Mucosa of stomach (tissue), 1 donor: ENCODE data around the gene STXBP2.

Experiments used
- H3K27me3 ChIP-seq: one replicate; pipeline ENCODE4 v1.7.0; 2013; ENCODE audit warnings: mild to moderate bottlenecking, low read length; ENCODE audit not compliant: control insufficient read depth, insufficient read depth
- H3K36me3 ChIP-seq: one replicate; pipeline ENCODE4 v1.7.0; 2013; ENCODE audit warnings: low read length; ENCODE audit not compliant: control insufficient read depth, insufficient read depth
- H3K4me1 ChIP-seq: one replicate; pipeline ENCODE4 v1.7.0; 2013; ENCODE audit warnings: mild to moderate bottlenecking, low read length; ENCODE audit not compliant: control insufficient read depth, insufficient read depth
- H3K4me3 ChIP-seq: one replicate; pipeline ENCODE4 v1.7.0; 2013; ENCODE audit warnings: low read length
- H3K9ac ChIP-seq: one replicate; pipeline ENCODE4 v1.7.0; 2013; ENCODE audit warnings: mild to moderate bottlenecking, low read length, moderate library complexity
- H3K9me3 ChIP-seq: one replicate; pipeline ENCODE4 v1.7.0; 2013; ENCODE audit warnings: mild to moderate bottlenecking, low read length, moderate library complexity; ENCODE audit not compliant: control insufficient read depth
- donor health status: Pancreatic carcinoma.

STXBP2 gene

DNA sequence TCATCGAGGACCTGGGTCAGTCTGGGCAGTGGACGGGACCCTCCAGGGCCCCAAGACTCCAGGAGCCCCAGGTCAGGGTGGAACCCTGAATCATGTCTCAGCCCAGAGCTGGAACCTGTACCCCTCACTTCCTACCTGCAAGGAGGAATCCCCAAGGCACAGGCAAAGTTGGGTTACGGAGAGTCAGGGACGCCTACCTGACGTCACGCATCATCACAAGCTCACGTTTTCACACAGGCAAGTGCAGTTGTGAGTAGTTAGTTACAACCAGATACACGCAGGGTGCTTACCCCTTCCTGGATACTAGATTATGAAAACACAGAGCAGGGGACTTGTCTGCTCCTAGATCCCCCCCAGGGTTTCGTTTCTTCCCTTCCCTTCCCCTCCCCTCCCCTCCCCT is 33.9 kb downstream of the STXBP2 start:
- Histone ChIP-seq H3K36me3 (no peaks in the 10 kb centered on the region), H3K9ac (no peak overlapping the region), H3K4me3 (no peak overlapping the region), H3K9me3 (no peaks in the 10 kb centered on the region), H3K27me3 (peaks cover 27% of the 10 kb centered on the region), H3K4me1 (peaks cover 3% of the 10 kb centered on the region)

DNA sequence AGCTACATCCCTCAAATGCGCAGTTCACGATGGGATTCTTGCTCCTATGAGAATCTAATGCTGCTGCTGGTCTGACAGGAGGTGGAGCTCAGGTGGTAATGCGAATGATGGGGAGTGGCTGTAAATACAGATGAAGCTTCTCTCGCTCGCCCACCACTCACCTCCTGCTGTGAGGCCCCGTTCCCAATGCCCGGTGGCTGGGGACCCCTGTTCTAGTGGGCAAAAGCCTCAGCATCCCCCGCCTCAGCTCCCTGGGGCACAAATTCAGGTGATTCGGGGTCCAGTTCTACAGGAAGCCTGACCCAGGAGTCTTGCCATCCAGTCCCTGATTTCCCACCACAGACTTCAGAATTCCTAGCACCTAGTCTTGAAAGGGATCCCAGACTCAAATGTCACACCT is 35.6 kb downstream of the STXBP2 start:
- Histone ChIP-seq H3K4me3 (no peak overlapping the region), H3K36me3 (no peaks in the 10 kb centered on the region), H3K4me1 (peaks cover 3% of the 10 kb centered on the region), H3K9me3 (no peaks in the 10 kb centered on the region), H3K27me3 (peaks cover 35% of the 10 kb centered on the region), H3K9ac (no peak overlapping the region)

DNA sequence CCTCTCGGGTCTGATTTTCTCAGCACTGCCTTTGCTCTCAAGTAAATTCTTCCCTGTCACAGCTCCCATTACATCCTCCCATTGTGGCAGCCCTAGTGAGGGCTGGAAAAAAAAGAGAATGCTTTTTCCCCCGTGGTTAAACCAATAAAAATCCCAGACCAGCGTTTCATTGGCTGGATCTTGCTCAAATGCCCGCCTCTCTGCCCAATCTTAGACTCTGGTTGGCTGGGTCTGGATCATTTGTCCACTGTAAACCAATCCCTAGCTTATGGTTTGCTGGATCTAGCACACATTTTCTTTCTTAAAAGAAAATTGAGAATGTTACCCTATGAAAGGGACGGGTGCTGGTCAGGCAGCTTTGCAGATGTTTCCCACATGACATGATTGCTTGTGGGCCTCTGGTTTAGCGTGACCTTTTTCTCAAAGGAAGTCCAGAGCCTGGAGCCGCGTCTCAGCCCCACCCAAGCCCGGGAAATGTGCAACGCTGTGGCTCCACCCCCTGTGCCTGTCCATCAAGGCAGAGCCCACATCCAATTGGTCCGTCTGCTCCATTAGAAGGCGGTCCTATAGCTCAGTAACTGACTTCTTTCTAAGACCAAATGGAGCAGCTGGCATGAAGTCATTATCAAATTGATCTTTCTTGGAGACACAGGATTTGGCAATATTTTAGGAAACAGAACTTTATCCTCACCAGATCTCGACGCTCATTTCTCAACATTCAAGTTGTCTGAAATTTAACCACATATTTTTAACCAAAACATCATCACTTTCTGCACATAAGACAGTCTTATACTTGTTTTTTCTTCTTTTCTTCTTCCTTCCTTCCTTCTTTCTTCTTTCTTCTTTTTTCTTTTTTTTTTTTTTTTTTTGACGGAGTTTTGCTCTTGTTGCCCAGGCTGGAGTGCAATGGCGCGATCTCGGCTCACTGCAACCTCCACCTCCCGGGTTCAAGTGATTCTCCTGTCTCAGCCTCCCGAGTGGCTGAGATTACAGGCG is 37.4 kb downstream of the STXBP2 start:
- Histone ChIP-seq H3K4me1 (peaks cover 3% of the 10 kb centered on the region), H3K9me3 (no peaks in the 10 kb centered on the region), H3K27me3 (peaks cover 40% of the 10 kb centered on the region), H3K9ac (no peak overlapping the region), H3K36me3 (no peaks in the 10 kb centered on the region), H3K4me3 (no peak overlapping the region)

DNA sequence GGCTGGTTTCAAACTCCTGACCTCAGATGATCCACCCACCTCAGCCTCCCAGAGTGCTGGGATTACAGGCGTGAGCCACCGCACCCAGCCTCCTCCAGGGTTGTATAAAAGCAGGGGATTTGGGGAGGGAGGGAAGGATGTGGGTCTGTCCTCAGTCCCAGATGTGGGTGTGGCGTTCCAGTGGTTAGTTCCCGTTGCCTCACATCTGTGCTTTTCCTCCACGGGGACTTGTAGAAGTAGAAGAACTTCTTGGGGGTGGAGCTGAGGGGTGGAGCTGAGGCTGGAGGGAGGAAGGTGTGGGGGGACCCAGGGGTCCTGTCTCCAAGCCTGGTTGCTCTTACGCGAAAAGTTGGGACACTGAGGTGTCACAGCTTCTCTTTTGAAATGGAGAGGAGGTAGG is 39.5 kb downstream of the STXBP2 start:
- no peak overlapping the region for H3K9ac ChIP-seq
- no peaks in the 10 kb centered on the region for H3K9me3 ChIP-seq
- H3K36me3 ChIP-seq = no peaks in the 10 kb centered on the region
- H3K4me1 ChIP-seq = peaks cover 4% of the 10 kb centered on the region
- peaks cover 31% of the 10 kb centered on the region for H3K27me3 ChIP-seq
- H3K4me3 ChIP-seq = no peak overlapping the region

DNA sequence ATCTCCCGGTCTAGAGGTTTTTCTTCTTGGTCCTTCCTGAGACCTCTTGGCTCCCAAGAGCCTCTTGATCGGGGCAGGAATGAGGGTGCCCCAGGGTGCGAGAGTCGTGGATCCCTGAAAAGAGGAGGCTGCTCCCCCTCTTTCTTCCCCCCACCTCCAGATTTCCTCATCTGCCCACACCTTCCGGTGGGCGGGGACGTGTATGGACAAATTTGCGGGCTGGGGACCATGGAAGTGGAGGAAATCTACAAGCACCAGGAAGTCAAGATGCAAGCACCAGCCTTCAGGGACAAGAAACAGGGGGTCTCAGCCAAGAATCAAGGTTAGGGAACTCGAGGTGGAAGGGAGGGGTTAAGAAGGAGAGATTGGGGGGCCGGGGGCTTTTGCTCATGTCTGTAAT is 39.9 kb downstream of the STXBP2 start, which contains the start of gene MCEMP1:
Gene MCEMP1 (plus strand): TSS at position 237 of the 400 bp plus-strand sequence. CDS start 31 bp downstream, at position 268.
- H3K9me3 ChIP-seq = no peaks in the 10 kb centered on the region
- H3K9ac ChIP-seq = no peak within 1 kb of the TSS
- no peak within 1 kb of the TSS for H3K4me3 ChIP-seq
- peaks cover 28% of the 10 kb centered on the region for H3K27me3 ChIP-seq
- H3K4me1 ChIP-seq = peaks cover 9% of the 10 kb centered on the region
- no peaks in the 10 kb centered on the region for H3K36me3 ChIP-seq

DNA sequence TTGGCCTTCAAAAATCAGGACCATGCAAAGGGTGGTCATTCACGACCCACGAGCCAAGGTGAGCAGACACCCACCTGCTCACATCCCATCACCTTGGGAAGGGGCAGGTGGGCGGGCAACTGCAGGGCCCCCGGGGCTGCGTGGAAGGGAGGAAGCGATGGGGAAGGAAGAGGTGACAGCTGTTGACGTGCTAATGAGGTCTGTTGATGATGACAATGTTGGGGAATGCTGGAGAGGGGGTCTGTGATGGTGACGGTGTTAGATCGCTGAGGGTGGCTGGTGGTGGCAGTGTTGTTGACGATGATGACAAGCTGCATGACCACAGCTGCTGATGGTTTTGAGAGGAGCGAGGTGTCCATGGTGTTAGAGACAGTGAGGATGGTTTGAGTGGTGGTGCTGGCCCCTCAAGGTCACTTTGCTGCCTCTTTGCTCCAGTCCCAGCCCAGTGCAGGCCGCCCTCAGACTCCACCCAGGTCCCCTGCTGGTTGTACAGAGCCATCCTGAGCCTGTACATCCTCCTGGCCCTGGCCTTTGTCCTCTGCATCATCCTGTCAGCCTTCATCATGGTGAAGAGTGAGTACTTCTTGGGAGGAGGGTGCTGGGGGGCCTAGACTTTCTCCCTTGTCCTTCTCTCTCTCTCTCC is 40.9 kb downstream of the STXBP2 start:
- H3K9ac ChIP-seq = no peak overlapping the region
- no peak overlapping the region for H3K4me3 ChIP-seq
- no peaks in the 10 kb centered on the region for H3K9me3 ChIP-seq
- peaks cover 13% of the 10 kb centered on the region for H3K4me1 ChIP-seq
- H3K27me3 ChIP-seq = peaks cover 26% of the 10 kb centered on the region
- no peaks in the 10 kb centered on the region for H3K36me3 ChIP-seq

DNA sequence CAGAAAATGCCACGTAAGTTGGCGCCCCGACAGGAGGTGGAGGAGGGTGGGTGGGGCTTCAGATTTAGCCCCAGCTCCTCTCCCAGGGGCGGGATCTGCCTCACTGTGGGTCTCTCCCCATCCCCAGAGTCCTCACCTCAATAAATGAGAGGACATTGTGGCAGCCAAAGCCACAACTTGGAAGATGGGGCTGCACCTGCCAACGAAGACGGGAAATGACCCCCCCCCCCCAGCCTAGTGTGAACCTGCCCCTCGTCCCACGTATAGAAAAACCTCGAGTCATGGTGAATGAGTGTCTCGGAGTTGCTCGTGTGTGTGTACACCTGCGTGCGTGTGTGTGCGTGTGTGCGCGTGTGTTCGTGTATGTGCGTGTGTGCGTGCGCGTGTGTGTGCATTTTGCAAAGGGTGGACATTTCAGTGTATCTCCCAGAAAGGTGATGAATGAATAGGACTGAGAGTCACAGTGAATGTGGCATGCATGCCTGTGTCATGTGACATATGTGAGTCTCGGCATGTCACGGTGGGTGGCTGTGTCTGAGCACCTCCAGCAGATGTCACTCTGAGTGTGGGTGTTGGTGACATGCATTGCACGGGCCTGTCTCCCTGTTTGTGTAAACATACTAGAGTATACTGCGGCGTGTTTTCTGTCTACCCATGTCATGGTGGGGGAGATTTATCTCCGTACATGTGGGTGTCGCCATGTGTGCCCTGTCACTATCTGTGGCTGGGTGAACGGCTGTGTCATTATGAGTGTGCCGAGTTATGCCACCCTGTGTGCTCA is 42.3 kb downstream of the STXBP2 start:
- Histone ChIP-seq H3K27me3 (peaks cover 23% of the 10 kb centered on the region), H3K9ac (no peak overlapping the region), H3K9me3 (no peaks in the 10 kb centered on the region), H3K4me3 (no peak overlapping the region), H3K4me1 (peaks cover 11% of the 10 kb centered on the region), H3K36me3 (no peaks in the 10 kb centered on the region)

DNA sequence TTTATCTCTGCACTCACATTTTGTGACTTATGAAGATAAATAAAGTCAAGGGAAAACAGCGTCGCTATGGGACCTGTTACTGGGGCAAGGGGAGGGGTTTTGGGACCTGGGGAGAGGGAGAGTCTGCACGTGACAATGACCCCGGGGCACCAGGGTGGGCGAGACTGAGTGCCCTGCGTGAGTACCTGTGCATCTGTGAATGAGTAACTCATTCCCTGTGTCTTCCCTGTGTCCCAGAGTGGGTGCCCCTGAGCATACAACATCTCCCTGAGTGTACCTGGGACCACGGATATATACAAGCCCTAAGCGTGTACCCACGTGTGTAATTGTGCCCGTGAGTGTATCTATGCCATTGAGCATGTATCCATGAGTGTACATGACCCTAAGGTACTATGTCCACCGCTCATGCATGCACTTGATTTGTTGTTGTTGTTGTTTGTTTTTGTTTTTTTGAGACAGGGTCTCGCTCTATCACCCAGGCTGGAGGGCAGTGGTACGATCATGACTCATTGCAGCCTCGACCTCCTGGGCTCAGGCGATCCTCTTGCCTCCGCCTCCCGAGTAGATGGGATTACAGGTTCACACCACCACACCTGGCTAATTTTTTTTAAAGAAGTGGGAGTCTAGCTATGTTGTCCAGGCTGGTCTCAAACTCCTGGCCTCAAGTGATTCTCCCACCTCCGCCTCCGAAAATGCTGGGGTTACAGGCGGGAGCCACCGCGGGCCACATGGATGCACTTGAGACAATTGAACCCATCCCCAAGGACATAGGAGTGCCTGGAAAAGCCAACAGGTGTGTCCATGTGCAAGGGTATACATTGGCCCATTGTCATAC is 43.1 kb downstream of the STXBP2 start:
- Histone ChIP-seq H3K36me3 (no peaks in the 10 kb centered on the region), H3K27me3 (peaks cover 23% of the 10 kb centered on the region), H3K9me3 (no peaks in the 10 kb centered on the region), H3K4me1 (peaks cover 10% of the 10 kb centered on the region), H3K9ac (peak overlapping the region; percentile 93), H3K4me3 (peak overlapping the region; percentile 72)

DNA sequence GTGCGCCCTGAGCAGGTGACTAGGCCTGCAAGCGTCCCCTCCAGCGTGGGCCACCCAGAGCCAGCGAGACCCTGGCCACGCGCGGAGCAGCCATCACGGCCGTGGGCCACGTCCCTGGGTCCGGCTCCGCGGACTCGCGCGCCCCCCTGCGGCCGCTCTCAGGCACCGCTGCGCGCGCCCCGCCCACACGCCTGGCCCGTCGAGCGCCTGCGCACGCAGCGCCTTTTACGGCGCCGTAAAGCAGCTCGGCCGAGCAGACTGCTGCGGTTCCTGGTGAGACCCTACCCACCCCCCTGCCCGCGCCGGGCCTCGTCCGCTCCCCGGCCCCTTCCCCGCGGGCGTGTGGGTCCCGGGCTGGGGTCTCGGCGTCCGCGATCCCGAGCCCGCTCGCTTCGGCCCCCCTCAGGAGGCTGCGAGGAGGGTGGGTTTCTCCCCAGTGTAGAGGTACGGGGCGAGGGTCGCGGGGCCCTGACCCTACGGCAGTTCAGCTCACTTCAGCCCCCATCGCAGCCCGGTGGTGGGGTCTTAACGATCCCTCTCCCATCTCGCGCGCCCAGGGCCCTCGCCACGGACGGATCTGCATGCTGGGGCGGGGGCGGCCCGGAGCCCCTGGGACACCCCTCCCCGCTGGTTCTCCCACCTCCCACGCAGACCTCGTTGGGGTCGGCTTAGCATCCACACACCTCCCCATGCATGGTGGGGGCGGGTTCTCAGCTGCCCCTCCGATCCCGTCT is 43.9 kb downstream of the STXBP2 start, which contains the start of gene TRAPPC5:
Gene TRAPPC5 (plus strand): TSS at position 228 of the 734 bp plus-strand sequence. CDS start 1,421 bp downstream, outside the sequence.
- H3K9me3 ChIP-seq = no peaks in the 10 kb centered on the region
- H3K36me3 ChIP-seq = no peaks in the 10 kb centered on the region
- peak within 1 kb of the TSS; percentile 93 for H3K9ac ChIP-seq
- H3K4me1 ChIP-seq = peaks cover 10% of the 10 kb centered on the region
- peak within 1 kb of the TSS; percentile 72 for H3K4me3 ChIP-seq
- peaks cover 23% of the 10 kb centered on the region for H3K27me3 ChIP-seq

DNA sequence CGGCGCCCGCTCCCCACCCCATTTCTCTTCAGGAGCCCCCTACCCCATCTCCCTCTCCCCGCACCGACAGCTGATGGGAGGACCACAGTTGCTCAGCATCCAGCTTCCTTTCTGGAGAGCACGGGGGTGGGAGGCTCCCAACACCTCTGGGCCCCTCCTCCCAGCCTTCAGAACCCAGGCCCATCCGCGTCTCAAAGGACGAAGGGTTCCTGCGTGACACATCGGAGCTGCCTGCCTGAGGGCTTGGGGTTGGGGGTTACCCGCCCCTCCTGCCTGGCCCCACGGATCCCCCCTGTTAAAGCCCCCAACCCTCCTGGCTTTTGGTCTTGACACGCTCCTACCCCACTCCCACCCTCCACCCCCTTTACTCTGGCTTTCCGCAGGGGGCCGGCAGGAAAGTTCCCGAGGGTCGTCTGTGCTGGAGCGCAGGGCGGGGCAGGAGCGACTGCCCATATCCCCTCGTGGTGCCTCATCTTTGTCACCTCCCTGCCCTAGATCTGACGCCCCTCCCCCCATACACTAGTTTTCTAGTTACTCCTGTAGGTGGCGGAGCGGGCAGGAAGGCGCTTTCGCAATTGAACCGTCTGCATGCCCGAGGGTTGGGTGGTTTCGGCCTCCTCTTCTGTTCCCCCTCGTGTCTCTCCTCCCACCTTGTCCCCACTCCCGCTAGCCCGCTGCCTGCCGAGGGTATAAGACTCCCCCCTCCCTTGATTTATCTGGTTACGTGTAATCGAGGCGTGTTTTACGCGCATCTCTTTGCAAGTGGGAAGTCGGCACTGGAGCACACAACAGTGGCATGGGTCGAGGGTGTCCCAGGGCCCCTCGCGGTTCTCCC is 44.6 kb downstream of the STXBP2 start:
- H3K9ac ChIP-seq = peak overlapping the region; percentile 93
- H3K4me3 ChIP-seq = peak overlapping the region; percentile 72
- H3K4me1 ChIP-seq = peaks cover 10% of the 10 kb centered on the region
- peaks cover 15% of the 10 kb centered on the region for H3K27me3 ChIP-seq
- H3K36me3 ChIP-seq = no peaks in the 10 kb centered on the region
- H3K9me3 ChIP-seq = no peaks in the 10 kb centered on the region
